ENCODE data around the gene ADAMTS3.

The ADAMTS3 gene

GRCh38 chr4:72383439-72383838, 185.6 kb downstream of the ADAMTS3 start:
- no peaks in the 10 kb centered on the region for H3K9me3 Mint-ChIP-seq
- no peak for TF ChIP-seq CTCF (IDR thresholded peaks at IDR 0.05; ENCODE audit: unreplicated experiment in 3 of 3)
- no peaks in the 10 kb centered on the region for H3K27me3 Mint-ChIP-seq (ENCODE audit: low read depth)
- peaks cover 2% of the 10 kb centered on the region for H3K4me1 Mint-ChIP-seq
- peak overlapping the region in 1 of 3 experiments; percentile 40 for H3K27ac Mint-ChIP-seq
- no peaks in the 10 kb centered on the region for H3K36me3 Mint-ChIP-seq (ENCODE audit: low read depth)
- no peak overlapping the region for H3K4me3 Mint-ChIP-seq

- Mint-ChIP-seq H3K27ac (no peak overlapping the region), H3K36me3 (ENCODE audit: low read depth) (no peaks in the 10 kb centered on the region), H3K9me3 (no peaks in the 10 kb centered on the region), H3K4me1 (no peaks in the 10 kb centered on the region), H3K27me3 (ENCODE audit: low read depth) (no peaks in the 10 kb centered on the region), H3K4me3 (no peak overlapping the region)
- no peak for TF ChIP-seq CTCF (IDR thresholded peaks at IDR 0.05; ENCODE audit: unreplicated experiment in 3 of 3)
Observed at GRCh38 chr4:72378901-72379300, 190.1 kb downstream of the ADAMTS3 start.

- no peaks in the 10 kb centered on the region for H3K36me3 Mint-ChIP-seq (ENCODE audit: low read depth)
- H3K27me3 Mint-ChIP-seq (ENCODE audit: low read depth) = no peaks in the 10 kb centered on the region
- H3K27ac Mint-ChIP-seq = no peak overlapping the region
- no peaks in the 10 kb centered on the region for H3K9me3 Mint-ChIP-seq
- TF ChIP-seq CTCF (IDR thresholded peaks at IDR 0.05; ENCODE audit: unreplicated experiment in 3 of 3) = no peak
- H3K4me1 Mint-ChIP-seq = no peaks in the 10 kb centered on the region
- no peak overlapping the region for H3K4me3 Mint-ChIP-seq
Observed at GRCh38 chr4:72377491-72378194, 191.4 kb downstream of the ADAMTS3 start.

- Mint-ChIP-seq H3K4me3 (no peak overlapping the region), H3K27me3 (ENCODE audit: low read depth) (no peaks in the 10 kb centered on the region), H3K4me1 (no peaks in the 10 kb centered on the region), H3K27ac (no peak overlapping the region), H3K9me3 (no peaks in the 10 kb centered on the region), H3K36me3 (ENCODE audit: low read depth) (no peaks in the 10 kb centered on the region)
- TF ChIP-seq CTCF (IDR thresholded peaks at IDR 0.05; ENCODE audit: unreplicated experiment in 3 of 3) = no peak
Observed at GRCh38 chr4:72376901-72377300, 192.1 kb downstream of the ADAMTS3 start.

GRCh38 chr4:72375073-72375736, 193.8 kb downstream of the ADAMTS3 start:
- Mint-ChIP-seq H3K4me3 (no peak overlapping the region), H3K36me3 (ENCODE audit: low read depth) (no peaks in the 10 kb centered on the region), H3K27me3 (ENCODE audit: low read depth) (no peaks in the 10 kb centered on the region), H3K9me3 (no peaks in the 10 kb centered on the region), H3K4me1 (no peaks in the 10 kb centered on the region), H3K27ac (no peak overlapping the region)
- no peak for TF ChIP-seq CTCF (IDR thresholded peaks at IDR 0.05; ENCODE audit: unreplicated experiment in 3 of 3)

- H3K27me3 Mint-ChIP-seq (ENCODE audit: low read depth) = no peaks in the 10 kb centered on the region
- no peaks in the 10 kb centered on the region for H3K4me1 Mint-ChIP-seq
- no peak overlapping the region for H3K4me3 Mint-ChIP-seq
- H3K36me3 Mint-ChIP-seq (ENCODE audit: low read depth) = no peaks in the 10 kb centered on the region
- no peak for TF ChIP-seq CTCF (IDR thresholded peaks at IDR 0.05; ENCODE audit: unreplicated experiment in 3 of 3)
- no peaks in the 10 kb centered on the region for H3K9me3 Mint-ChIP-seq
- H3K27ac Mint-ChIP-seq = no peak overlapping the region
Observed at GRCh38 chr4:72374159-72374558, 194.9 kb downstream of the ADAMTS3 start.

Measured in nephron (organoid).